SK-N-DZ (cell line): ENCODE measurements around the gene KRTAP19-8.

Experiments used
- DNase-seq: peaks from one replicate; pipeline ENCODE4 v3.0.0-alpha.2; 2015; ENCODE audit warnings: low spot score

Gene KRTAP19-8

GRCh38 chr21:31012133-31013089 lies 25.9 kb downstream of the KRTAP19-8 start:
- DNase-seq, result no peak

GRCh38 chr21:31011412-31011811 lies 26.9 kb downstream of the KRTAP19-8 start:
- no peak for DNase-seq

DNA sequence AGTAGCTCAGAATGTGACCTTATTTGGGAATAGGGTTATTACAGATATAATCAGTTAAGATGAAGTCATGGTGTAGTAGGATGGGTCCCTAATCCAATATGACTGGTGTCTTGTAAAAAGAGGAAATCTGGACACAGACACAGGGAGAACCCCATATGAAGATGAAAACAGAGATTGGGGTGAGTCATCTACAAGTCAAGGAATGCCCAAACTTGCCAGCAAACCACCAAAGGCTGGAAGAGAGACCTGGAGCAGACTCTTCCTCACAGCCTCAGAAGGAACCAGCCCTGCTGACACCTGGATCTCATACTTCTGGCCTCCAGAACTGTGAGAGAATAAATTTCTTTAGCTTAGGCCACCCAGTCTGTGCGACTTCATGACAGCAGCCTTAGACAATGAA lies 29.9 kb downstream of the KRTAP19-8 start:
- DNase-seq, result no peak

GRCh38 chr21:31005019-31005418 lies 33.3 kb downstream of the KRTAP19-8 start:
- no peak for DNase-seq

DNA sequence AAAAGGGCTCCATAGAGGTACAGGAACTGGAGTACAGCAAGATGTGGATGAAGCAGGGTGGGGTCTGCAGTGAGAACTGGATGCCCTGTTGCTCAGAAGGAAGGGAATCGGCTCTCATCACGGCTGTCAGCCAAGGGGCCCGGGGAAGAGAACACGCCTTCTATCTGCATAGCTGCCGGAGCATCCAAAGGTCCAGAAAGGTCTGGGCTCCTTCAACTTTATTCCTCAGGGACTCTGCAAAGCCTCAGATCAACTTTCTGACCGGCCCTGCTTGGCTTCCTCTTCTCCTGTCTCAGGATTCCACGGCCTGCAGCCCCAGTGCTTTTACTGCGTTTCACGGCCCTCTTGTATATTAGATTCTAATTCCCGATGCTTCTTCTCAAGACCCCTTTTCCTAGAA lies 34.8 kb downstream of the KRTAP19-8 start:
- DNase-seq, result no peak

GRCh38 chr21:30997541-30997940 lies 40.7 kb downstream of the KRTAP19-8 start:
- no peak for DNase-seq

DNA sequence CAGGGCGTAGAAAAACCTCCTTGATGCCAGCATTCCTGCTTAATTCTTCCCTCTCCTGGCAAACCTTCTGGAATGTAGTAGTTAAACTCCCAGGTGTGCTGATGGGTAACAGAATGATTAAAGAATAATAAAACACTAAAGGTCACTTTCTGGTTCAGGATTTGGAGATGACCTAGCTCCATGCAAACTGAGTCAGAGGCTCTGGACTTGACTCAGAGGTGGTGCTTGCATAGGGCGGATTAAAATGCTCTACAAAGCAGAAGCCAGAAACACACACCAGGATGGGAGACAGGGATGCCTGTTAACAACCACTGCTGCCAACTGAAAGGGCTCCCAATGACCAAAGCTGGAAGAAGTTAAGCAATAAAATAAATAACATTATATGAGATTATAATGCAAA lies 41.5 kb downstream of the KRTAP19-8 start:
- DNase-seq, result no peak

- DNase-seq, result no peak
These were observed 43.3 kb downstream of the KRTAP19-8 start for GRCh38 chr21:30994932-30995331.

DNA sequence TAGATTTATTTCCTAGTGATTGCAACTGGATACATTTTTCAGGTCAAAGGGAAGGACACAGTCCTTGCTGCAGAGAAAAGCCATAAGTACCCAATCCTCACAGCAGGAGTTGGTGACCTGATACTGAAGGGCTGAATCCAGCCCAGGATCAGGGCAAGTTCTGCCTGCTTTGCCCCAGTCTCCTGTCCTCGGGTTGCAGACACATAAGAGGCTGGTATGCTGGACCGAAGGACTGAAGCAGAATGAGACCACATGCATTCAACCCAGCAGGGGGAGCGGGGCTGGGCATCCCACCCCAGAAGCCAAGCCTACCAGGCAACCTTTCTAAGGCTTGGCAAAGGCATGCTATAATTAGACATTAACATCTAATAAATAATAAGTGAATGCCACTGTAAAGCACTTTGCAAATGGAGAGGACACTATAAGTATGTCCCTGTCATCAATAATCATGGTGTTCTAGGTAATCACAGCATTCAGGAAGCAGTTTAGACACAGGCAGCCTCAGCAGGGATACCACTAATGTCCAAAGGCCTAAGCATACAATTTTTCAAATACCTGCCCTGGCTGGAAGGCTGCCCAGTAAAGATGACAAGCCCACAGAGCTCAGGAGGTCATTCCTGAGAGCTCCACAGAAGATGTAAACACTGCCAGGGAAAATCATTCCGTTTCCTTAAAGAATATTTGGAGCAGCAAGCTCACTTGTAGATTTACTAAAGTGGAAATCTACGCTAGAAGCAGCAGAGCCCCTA lies 47.6 kb downstream of the KRTAP19-8 start:
- DNase-seq, result no peak

DNA sequence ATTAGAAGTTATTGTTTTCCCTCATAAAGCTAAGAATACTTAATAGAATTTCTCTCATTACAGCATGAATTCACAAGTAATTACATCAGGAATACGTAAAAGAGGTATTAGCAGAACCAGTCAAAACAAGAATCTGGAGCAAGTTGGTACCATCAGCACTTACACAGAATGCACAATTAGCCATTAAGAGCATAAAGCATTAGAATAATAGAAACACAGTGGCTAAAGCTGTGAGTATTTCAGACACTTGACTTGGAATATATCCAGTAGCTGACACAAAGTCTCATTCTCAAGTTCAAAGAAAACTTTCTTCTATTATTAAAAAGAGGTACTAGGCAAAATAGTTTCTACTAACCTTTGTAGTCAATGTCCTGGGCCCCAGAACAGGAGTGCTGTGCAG lies 49.6 kb downstream of the KRTAP19-8 start:
- DNase-seq, result no peak
